Right ventricle myocardium inferior (tissue), 1 donor: ENCODE measurements around the gene S100B. TPM values are rescaled to one million over a fixed set of nuclear protein-coding genes. Genes with fewer than 3 reads are reported as not detected.

Experiments used
- ATAC-seq: fragments of 200-7000 bp; cut with Tn5 transposase; one replicate; pipeline ENCODE4 v1.9.1; 2020; ENCODE audit warnings: mild to moderate bottlenecking, moderate library complexity
- DNase-seq: peaks from one replicate; pipeline ENCODE4 v3.0.0; 2021; ENCODE audit errors: missing footprints
- intact Hi-C: fragments of 100-400 bp; cut with DNase I; formaldehyde crosslinking; loops from one replicate; pipeline ENCODE4 v1.11.0; 2022
- total RNA-seq: library from RNA; stranded (reverse); fragmentation: NEBNext Ultra II Directional; extraction: Animal tissue kit (Norgen Biotek cat#: 25700); gene quantifications from one replicate; pipeline ENCODE4 v1.2.1, GENCODE V29; 2021
- donor health status: DM: no; HTN: yes; CAD: no; lungs with severe emphysema.

S100B gene
- total RNA-seq, 1 donor from 2014 or later: 8.3 TPM

DNA sequence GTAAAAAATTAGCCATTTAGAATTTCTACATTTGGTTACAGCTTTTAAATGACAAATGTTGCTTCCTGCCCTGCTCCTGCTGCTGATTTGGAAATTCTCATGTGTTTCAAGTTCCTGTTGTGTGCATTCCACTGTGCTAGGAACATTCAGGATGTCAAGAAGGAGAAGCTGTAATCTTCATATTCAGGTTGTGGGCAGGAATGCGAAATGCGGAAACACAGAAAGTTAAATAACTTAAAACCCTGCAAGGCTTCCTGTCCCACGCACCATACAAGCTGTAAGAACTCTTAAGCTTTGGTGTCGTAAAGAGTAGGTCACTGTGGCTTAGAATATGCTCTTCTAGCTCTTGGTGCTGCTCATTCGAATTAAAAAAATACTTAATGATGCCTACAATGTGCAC is 52.6 kb downstream of the S100B start:
- intact Hi-C loops: no loop called here
- DNase-seq: no peak
- ATAC-seq: no peak

DNA sequence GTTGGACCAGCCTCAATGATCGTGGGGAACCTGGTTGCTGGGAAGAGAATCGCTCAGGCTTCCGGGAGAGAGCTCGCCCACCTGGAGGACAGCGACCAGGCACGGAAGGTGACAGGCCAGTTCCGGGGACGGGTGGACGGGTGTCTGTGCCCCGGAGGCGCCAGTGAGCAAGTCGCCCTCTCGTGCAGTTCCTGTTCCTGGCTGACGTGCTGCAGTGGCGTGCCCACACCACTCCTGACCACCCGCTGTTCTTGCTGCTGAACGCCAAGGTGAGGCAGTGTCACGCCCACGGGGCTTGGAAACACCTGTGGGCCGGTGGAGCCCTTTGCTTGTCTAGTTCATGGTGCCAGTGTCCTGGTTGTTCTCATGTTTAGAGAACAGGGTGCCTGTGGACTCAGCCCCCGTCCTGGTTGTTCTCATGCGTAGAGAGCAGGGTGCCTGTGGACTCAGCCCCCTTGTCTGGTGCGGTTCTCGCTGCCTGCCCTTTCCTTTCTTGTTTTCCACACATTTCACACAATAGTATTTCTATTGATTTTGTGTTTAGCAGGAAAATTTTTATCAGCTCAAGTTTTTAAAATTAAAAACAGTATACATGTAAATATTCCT is 53.1 kb downstream of the S100B start:
- no peak for ATAC-seq
- peak; percentile 81 for DNase-seq
- intact Hi-C loops: no loop called here

DNA sequence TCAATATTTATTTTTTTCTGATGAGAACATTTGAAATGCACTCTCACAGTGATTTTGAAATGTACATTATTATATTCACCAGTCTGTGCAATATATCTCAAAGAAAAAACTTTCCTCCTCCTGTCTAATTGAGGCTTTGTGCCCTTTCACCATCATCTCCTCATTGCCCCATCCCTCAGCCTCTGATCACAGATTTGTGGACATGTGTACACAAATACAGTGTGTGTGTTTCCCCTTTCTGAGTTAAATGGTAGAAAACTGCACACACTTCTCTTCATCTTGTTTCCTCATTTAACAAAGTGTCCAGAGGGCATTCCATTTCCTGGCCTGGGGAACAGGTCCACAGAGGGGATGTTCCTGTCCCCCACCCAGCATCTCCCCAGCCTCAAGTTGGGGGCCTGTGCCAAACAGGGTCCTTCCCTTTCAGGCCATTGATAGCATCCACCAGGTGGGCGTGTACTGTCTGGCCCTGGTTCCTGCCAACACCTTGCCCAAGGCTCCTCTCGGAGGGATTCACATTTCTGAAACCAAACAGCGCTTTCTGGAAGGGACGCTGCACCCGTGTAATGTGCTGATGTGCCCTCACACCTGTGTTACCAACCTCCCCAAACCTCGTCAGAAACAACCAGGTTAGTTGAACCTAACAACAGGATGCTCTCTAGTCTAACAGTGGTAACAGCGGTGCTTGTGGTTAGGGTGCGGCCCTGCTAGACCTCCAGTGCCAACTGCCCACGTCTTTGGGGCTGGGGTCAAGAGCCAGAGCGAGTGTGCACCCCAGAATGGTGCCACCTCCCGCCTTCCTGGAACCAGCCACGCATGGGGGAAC is 54.6 kb downstream of the S100B start:
- DNase-seq (no peak), ATAC-seq (no peak)
- intact Hi-C loops: no loop called here

DNA sequence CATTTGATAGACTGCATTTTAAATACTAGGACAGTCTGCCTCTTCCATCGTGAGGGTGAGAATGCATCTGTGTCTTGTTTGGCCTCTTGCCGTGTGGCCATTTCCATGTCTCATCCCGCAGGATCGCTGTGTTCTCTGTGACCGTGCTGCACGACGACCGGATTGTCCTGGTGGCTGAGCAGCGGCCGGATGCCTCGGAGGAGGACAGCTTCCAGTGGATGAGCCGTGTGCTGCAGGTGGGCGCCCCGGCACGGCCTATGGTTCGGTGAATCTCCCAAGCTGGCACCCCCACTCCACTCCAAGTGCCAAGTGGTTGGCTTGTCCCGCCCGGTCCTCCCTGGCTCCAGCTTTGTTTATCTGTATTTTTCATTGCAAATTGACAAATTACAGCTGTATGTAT is 55.2 kb downstream of the S100B start:
- intact Hi-C loops: no loop called here
- DNase-seq (no peak), ATAC-seq (no peak)

Other genes with a start within 250 kb of the S100B start
- 23.9 TPM for gene DIP2A, start 146.2 kb downstream of the S100B start, total RNA-seq
- gene PRMT2, start 30.6 kb upstream of the S100B start, total RNA-seq: 57.8 TPM